ELF-1 (cell line): ENCODE results near the gene WNT11.

Experiments
- DNase-seq: peaks from one replicate; pipeline ENCODE4 v3.0.0-alpha.2; 2016; ENCODE audit warnings: low read depth, low spot score

WNT11 gene

DNA sequence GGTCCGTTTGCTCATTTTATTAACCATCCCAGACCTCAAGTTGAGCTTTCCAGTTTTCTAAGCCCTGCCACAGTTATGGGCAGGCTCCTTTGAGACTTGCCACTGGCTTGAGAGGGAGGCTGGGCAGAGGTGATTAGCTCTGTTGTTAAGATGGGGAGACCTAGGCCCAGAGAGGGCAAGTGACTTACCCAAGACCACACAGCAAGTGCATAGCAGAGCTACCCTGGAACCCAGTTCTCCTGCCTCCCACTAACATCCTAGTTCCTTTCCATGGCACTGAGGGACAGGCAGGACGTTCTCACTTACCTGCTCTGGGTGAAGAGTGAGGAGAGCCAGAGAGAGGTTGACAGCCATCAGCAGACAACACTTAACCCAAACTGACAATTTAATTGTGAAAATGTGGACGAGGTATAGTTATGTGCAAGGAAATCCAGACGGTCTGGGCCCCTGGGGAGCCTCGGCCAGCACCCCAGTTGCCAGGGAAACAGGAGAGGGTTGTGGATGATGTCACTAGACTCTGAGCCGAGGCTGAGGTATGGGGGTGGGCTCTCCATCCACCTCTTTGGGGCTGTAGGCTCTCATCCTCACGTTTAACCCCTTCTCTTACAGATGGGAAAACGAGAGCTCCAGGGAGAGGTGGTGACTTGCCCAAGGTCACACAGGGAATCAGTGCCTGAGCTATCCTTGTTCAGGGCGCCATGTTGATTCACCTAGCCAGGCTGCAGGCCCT lies 12.3 kb upstream of the WNT11 start:
- DNase-seq, result no peak

DNA sequence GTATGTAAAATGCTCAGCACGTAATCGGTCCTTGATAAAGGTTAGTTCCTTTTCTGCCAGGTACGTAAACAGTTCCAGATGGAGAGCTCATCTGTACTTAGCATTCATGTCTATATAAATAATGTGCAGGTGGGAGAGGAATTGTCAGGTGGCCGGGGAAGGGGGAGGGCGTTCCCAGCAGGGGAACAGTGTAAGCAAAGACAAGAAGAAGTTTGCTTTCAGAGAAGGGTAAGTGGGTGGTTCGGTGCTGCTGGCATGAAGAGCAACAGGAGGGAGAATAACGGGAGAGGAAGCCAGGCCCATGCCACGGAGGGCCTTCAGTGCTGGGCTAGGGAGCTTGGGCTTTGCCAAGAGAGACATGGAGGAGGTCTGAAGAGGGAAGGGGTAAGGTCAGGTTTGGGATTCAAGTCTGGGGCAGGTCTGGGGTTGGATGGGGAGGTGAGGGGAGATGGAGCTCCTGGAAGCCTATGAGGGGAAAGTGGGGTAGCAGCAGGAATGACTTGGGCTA lies 11.4 kb upstream of the WNT11 start:
- DNase-seq, result no peak

GRCh38 chr11:76216536-76217325 lies 10.4 kb upstream of the WNT11 start:
- DNase-seq, result peak; percentile 47

- no peak for DNase-seq
Measured at GRCh38 chr11:76215941-76216340, 9.6 kb upstream of the WNT11 start.

DNA sequence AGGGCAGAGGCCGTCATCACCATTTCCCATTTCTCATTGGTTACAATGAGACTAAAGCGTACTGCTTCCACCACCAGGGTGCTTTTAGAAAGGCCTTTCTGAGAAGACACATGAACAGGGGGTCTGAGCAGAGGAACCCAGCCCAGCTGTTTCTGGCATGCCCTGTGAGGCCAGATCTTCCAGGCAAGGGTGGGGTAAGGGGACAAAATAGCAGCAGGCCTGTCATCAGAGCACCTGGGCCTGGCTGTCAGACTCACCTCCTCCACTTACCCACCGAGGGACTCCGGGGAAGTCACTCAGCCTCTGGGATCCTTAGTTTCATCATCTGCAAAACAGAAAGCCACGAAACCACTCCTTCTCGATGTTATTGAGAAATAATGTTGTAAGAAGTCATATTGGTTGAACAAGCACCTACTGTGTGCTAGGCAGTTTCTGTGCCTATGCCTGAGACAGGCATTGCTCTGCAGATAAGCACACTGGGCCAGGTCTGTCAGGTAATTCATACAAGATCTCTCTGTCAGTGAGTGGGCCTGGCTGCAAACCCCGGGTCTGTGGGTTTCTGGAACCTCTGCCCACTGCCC lies 8.8 kb upstream of the WNT11 start:
- DNase-seq, result no peak

- DNase-seq, result no peak
Measured at GRCh38 chr11:76214186-76214585, 7.9 kb upstream of the WNT11 start.

- DNase-seq, result no peak
Measured at GRCh38 chr11:76212086-76213035, 6.1 kb upstream of the WNT11 start.

GRCh38 chr11:76210931-76211851 lies 4.9 kb upstream of the WNT11 start:
- no peak for DNase-seq

- peak; percentile 46 for DNase-seq
Measured at GRCh38 chr11:76209973-76210930, 4.0 kb upstream of the WNT11 start.

DNA sequence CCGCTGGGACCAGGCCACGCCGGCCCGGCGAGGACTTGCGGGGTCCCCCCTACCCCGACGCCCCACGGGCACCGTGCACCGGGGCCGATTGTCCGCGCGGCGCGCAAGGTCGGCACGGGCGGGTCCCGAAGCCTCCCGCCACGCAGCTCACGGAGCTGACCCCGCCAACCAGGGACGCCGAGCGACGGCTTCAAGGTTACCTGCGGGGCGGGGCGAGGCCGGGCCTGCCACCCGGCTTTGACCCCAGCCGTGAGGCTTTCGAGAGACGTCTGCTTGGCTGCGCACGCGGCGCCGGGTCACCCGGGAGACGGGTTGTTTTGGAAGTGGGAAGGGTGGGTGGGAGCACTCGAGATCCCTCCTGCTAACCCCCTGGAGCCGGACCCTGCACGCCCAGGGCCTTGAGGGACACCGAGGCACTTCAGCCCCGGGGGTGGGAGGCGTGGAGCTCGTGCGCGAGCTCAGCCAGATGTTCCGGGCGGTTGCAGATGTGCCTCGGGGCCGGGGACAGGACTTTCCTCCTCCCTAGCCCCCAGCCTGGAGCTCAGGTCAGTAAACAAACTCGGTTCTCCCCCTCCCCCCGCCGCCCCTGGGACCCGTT lies 3.2 kb upstream of the WNT11 start:
- DNase-seq, result peak; percentile 44

DNA sequence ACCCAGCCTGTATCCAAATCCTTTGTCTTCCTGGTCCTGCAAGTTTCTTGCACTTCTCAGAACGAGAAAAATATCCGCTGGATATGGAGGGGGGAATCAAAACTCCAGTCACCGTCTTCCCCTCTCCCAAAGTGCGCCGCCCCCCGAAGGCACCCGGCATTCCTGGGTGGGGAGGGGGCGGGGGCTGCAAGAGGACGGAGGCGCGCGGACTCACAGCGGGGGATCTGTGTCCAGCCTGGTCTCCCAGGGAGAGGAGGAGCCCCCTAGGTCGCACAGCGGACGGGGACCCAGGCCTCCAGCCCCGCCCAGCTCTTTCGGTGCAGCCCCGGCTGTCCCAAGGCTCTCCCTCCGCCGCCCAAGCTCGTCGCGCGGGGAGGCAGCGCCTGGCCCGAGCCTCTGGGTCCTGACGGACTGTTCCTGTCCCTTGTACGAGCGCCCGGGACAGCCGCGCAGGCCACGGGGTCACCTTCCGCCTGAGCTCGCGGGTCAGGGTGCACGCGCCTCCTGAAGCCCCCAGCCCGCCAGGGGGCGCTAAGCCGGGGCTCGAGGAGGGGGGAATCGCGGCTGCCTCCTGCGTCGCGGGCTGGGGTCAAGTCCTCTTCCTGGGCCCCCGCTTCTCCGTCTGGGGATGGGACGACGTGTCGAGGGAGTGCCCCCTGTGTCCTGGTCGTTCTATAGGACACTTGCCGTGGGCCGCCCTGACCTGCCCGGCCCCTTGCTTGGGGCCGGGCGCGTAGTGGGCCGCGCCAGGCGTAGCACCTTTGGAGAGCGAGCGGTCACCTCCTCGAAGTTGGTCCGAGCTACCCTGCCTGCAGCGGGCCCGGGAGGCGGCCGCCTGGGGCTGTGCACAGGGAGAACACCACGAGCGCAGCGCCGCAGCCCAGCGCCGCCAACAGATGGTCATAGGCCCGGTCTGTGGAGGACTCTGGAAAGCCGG lies 2.4 kb upstream of the WNT11 start:
- peak; percentile 87 for DNase-seq

- peak; percentile 92 for DNase-seq
Measured at GRCh38 chr11:76207642-76208401, 1.5 kb upstream of the WNT11 start.

DNA sequence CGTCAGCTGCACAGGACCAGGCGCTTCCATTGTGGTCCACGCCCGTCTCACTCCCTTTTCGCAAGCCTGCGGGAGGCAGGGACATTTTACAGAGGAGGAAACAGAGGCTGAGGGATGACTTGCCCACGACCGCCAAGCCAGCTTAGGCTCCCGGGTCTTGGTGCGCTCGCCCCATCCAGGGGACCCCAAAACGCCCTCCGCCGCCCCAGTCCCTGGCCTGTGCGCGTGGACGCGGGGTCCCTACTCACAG lies 300 bp downstream of the WNT11 start:
- DNase-seq, result no peak

DNA sequence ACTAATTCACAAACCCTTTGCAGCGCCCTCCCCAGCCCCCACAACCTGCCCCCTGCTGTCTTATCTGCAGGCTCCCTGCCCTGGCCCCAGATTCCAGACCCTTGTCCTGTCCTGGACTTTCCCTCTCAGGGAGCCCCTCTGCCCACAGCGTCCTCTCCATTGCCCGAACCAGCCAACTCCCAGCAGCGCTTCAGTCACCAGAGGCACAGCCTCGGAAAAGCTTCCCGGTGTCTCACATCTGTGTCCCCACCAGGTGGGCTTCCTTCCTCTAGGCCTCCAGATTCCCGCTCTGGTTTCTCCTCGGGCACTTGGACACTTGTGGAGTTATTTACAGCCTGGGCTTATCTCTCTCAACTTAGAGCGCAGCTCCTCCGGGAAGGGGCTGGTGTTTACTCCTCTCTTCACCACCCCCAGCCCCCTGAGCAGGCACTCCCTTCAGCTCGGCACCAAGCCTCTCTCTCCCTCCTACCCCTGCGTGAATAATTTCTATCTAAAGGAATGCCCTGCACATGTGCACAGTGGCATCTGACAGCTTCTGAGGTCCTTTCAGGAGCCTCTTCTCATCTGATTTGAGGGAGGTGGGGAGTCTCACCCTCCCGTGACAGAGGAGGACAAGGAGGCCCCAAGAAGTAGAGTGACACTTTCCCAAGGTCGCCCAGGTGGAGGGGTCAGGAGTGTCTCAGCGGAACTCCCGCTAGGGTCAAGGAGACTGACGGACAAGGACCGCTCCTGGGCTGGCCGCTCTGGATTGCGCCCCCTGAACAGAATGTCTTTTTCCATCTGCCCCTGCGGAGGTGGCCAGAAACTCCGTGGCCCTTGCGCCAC lies 838 bp downstream of the WNT11 start:
- peak; percentile 81 for DNase-seq

DNA sequence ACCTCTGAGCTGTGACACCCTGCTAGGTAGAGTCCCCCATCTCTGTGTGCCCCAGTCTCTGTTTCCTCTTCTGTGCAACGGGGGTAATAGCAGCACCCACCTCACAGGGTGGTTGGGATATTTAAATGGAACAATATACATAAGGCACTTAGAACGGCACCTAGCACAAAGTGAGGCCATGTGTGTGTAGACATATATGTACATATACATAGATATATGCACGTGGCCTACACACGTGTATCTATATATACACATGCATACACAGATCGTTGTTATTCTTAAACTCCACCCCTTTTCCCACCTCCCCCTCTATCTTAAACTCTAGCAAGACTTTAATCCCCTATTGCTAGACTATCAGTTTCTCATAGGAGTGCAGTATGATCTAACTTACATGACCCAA lies 2.4 kb downstream of the WNT11 start:
- no peak for DNase-seq
